Pancreas (tissue), 10 donors: Measurements from ENCODE around the gene ZNF568. TPM values are rescaled to one million over a fixed set of nuclear protein-coding genes. Genes with fewer than 3 reads are reported as not detected.

Experiments
- ATAC-seq, 4 donors: fragments of 200-7000 bp; cut with Tn5 transposase; one replicate each; pipeline versions ENCODE4 v1.8.0 to v1.9.1; 2020; ENCODE audit warnings: mild to moderate bottlenecking in 4 of 4, moderate library complexity in 4 of 4
- DNase-seq, 6 donors: peaks; one replicate each; pipeline ENCODE4 v3.0.0-alpha.2; 2020
- FAIRE-seq: peaks from 2 replicates; lab custom pipeline; 2012; peaks lifted over from hg19 to GRCh38; lab: Jason Lieb, UNC
- H3K27ac ChIP-seq, 4 donors: fragments of 200-600 bp; sonication (generic); 1 replicate in 3 of 4; 2 replicates in 1 of 4; pipeline versions ENCODE4 v1.5.0 to v1.8.0; 2020
- H3K27me3 ChIP-seq, 4 donors: fragments of 200-600 bp; one replicate each; pipeline ENCODE4 v1.8.0; 2021
- H3K36me3 ChIP-seq, 3 donors: fragments of 200-600 bp; sonication (generic) in 1 of 3; one replicate each; pipeline versions ENCODE4 v1.5.0 to v1.8.0; 2020 to 2021
- H3K4me1 ChIP-seq, 3 donors: fragments of 200-600 bp; one replicate each; pipeline ENCODE4 v1.8.0; 2021
- H3K4me3 ChIP-seq, 4 donors: fragments of 200-600 bp; sonication (generic) in 2 of 4; one replicate each; pipeline versions ENCODE4 v1.5.0 to v1.8.0; 2020 to 2021
- H3K9me3 ChIP-seq, 4 donors: fragments of 200-600 bp; one replicate each; pipeline ENCODE4 v1.8.0; 2021
- WGBS, 2 donors: extraction: QIAGEN DNeasy Blood & Tissue Kit; methylation state at CpG; one replicate each; pipeline ENCODE4 v1.1.7; 2013; 5-methylcytosine and 5-hydroxymethylcytosine counted together
- intact Hi-C, 3 donors: fragments of 100-400 bp; cut with DNase I; formaldehyde crosslinking; loops; one replicate each; pipeline versions ENCODE4 v1.11.1 to v1.14.2; 2022
- polyA plus RNA-seq, 2 donors: library from polyadenylated mRNA; stranded (reverse); fragments of 200-250 nt; gene quantifications; one replicate each; pipeline ENCODE4 v1.2.3, GENCODE V29; 2013
- total RNA-seq, 6 donors: library from RNA; stranded (reverse); fragmentation: NEBNext Ultra II Directional in 4 of 6; extraction: Animal tissue kit (Norgen Biotek cat#: 25700) in 4 of 6; gene quantifications; one replicate each; pipeline versions ENCODE4 v1.2.1 to v1.2.4, GENCODE V29; 2021 to 2023
- TF ChIP-seq, protein P1 (sequence below), 4 donors: fragments of 200-600 bp; sonication (generic) in 3 of 4; IDR thresholded peaks; one replicate each; pipeline versions ENCODE4 v1.5.0 to v1.8.0; 2021; ENCODE audit warnings: antibody characterized with exemption in 4 of 4
- donor health status: healthy with polysubstance abuse.
- donor health status: DM: no; HTN: no; CAD: no; lungs with moderate emphysema.
- donor health status: DM: no; HTN: no; CAD: no.
- donor health status: control.
- donor health status: control.
- donor health status: Bipolar disorder and iron deficiency.
- donor health status: DM: yes; HTN: yes; CAD: no.
- donor health status: DM: no; HTN: no; CAD: no.
- donor health status: DM: no; HTN: no; CAD: no.
- donor health status: DM: yes; HTN: yes; CAD: no.

Gene ZNF568
- total and polyA plus RNA-seq, 8 donors = 3.1 to 7.3 (median 4.8) TPM

DNA sequence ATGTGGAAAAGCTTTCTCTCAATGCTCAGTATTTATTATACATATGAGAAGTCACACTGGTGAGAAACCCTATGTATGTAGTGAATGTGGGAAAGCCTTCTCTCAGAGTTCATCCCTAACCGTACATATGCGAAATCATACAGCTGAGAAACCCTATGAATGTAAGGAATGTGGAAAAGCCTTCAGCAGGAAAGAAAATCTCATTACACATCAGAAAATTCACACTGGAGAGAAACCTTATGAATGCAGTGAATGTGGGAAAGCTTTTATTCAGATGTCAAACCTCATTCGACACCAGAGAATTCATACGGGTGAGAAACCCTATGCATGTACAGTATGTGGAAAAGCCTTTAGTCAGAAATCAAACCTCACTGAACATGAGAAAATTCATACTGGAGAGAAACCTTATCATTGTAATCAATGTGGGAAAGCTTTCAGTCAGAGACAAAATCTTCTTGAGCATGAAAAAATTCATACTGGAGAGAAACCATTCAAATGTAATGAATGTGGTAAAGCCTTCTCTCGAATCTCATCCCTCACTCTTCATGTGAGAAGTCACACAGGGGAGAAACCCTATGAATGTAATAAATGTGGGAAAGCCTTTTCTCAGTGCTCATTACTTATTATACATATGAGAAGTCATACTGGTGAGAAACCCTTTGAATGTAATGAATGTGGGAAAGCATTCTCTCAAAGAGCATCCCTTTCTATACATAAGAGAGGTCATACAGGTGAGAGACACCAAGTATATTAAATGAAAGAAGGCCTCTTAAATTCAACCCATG lies 34.4 kb downstream of the ZNF568 start:
- FAIRE-seq = no peak
- WGBS, 2 donors = 98% methylated on average over 5 of the region's 5 CpGs

DNA sequence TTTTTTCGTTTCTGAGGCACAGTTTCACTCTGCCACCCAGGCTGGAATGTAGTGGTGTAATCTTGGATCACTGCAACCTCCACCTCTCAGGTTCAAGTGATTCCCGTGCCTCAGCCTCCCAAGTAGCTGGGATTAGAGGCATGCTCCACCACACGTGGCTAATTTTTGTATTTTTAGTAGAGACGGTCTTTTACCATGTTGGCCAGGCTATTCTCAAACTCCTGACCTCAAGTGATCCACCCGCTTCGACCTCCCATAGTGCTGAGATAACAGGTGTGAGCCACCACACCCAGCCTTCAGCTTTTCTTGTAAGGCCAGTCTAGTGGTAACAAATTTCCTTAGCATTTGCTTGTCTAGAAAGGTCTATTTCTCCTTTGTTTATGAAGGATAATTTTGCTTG lies 46.2 kb downstream of the ZNF568 start:
- Histone ChIP-seq H3K4me3 (no peak overlapping the region), H3K9me3 (no peaks in the 10 kb centered on the region), H3K36me3 (no peaks in the 10 kb centered on the region), H3K27me3 (no peaks in the 10 kb centered on the region), H3K4me1 (no peaks in the 10 kb centered on the region), H3K27ac (no peak overlapping the region)
- WGBS, 2 donors = 81 to 89% methylated on average over 6 of the region's 6 CpGs
- intact Hi-C loops = no loop called here
- FAIRE-seq (no peak), ATAC-seq (no peak), DNase-seq (no peak)
- TF ChIP-seq, protein P1, sequence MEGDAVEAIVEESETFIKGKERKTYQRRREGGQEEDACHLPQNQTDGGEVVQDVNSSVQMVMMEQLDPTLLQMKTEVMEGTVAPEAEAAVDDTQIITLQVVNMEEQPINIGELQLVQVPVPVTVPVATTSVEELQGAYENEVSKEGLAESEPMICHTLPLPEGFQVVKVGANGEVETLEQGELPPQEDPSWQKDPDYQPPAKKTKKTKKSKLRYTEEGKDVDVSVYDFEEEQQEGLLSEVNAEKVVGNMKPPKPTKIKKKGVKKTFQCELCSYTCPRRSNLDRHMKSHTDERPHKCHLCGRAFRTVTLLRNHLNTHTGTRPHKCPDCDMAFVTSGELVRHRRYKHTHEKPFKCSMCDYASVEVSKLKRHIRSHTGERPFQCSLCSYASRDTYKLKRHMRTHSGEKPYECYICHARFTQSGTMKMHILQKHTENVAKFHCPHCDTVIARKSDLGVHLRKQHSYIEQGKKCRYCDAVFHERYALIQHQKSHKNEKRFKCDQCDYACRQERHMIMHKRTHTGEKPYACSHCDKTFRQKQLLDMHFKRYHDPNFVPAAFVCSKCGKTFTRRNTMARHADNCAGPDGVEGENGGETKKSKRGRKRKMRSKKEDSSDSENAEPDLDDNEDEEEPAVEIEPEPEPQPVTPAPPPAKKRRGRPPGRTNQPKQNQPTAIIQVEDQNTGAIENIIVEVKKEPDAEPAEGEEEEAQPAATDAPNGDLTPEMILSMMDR (IDR thresholded peaks at IDR 0.05) = no peak

More for the DNA sequence above, 34.4 kb downstream of the ZNF568 start:
- intact Hi-C loops = no loop called here
- Histone ChIP-seq H3K9me3 (peaks cover 0 to 9% (median 0%) of the 10 kb centered on the region in 4 donors), H3K36me3 (peaks cover 0 to 32% (median 0%) of the 10 kb centered on the region in 3 donors), H3K4me1 (no peaks in the 10 kb centered on the region), H3K4me3 (no peak overlapping the region), H3K27me3 (no peaks in the 10 kb centered on the region), H3K27ac (no peak overlapping the region)
- DNase-seq (no peak), ATAC-seq (no peak)
- TF ChIP-seq, protein P1 (IDR thresholded peaks at IDR 0.05) = no peak

DNA sequence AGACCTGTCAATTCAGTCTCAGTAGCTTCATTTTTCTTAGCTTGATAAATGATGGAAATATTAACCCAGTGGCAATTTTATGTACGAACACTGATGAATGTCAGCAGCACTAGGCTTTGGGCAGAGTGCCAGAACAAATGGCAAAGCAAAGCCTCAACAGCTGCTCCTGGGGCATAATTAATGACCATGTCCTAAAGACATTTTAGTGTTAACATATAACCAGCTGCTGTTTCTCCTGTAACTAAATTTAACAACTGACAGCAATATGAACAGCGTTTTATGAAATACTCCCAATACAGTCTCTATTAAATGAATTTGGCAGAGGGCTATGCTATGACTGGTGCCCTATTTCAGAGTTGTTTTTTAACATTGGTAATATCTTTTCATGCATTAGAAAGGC lies 47.1 kb downstream of the ZNF568 start:
- Histone ChIP-seq H3K4me1 (no peaks in the 10 kb centered on the region), H3K4me3 (no peak overlapping the region), H3K36me3 (no peaks in the 10 kb centered on the region), H3K9me3 (no peaks in the 10 kb centered on the region), H3K27me3 (no peaks in the 10 kb centered on the region), H3K27ac (no peak overlapping the region)
- ATAC-seq (peak in 2 of 4 donors; percentile 58 to 59), FAIRE-seq (no peak), DNase-seq (no peak)
- TF ChIP-seq, protein P1 (IDR thresholded peaks at IDR 0.05) = no peak
- intact Hi-C loops = no loop called here
- 6 to 14% methylated on average over 2 of the region's 2 CpGs for WGBS, 2 donors

DNA sequence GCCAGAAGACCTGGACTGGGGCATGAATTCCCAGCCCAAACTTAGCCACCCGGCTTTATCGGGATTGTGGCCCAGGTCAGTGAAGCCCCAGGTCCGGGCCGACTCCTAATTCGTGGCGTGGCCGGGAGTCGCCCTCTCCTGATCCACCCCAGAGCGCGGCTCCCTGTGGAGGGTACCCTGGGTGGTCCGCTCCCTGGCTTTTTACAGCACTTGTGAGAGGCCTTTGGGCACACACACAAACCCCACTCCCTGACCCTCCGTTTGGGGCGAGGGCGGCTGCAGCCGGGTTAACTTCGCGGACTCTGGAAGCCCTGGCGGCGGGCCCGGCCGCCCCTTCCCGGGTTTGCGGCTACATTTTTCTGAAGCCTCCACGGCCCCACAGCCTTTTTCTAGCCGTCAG lies 56.4 kb downstream of the ZNF568 start:
- Histone ChIP-seq H3K4me3 (peak overlapping the region; percentile 42 to 81 (median 64)), H3K27ac (peak overlapping the region; percentile 47 to 81 (median 62)), H3K36me3 (no peaks in the 10 kb centered on the region), H3K4me1 (peaks cover 0 to 6% (median 0%) of the 10 kb centered on the region in 3 donors), H3K27me3 (no peaks in the 10 kb centered on the region), H3K9me3 (no peaks in the 10 kb centered on the region)
- FAIRE-seq (no peak), DNase-seq (peak in 1 of 6 donors; percentile 55), ATAC-seq (peak in 1 of 4 donors; percentile 2)
- 20 to 28% methylated on average over 25 of the region's 25 CpGs for WGBS, 2 donors
- TF ChIP-seq, protein P1 (IDR thresholded peaks at IDR 0.05) = no peak
- intact Hi-C loops = no loop called here
